DMS53 treated with DMSO at 0.1 percent for 48 hours (cell line): Measurements from ENCODE around the gene LRMDA.

ENCODE experiments used
- DNase-seq: peaks from one replicate; lab custom pipeline; 2025; ENCODE audit not compliant: unreplicated experiment; lab: John Stamatoyannopoulos, UW

LRMDA gene

DNA sequence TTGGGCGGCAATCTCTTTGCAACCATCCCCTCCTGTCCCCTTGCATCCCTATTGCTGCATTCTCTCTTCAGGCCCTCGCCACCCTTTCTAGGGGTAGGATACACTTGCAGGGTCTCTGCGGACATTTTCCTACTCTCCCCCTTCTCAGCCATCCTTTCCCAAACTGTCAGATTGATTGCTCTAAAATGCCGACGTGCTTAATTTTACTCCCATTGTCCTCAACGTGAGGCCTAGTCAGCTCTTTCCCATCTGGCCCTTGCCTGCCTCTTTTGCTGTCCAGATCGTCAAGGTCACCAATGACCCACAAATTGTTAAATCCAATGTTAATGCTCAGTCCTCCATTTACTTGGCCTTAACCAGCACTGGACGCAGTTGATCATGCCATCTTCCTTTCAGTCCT lies 12.7 kb upstream of the LRMDA start:
- DNase-seq: no peak

DNA sequence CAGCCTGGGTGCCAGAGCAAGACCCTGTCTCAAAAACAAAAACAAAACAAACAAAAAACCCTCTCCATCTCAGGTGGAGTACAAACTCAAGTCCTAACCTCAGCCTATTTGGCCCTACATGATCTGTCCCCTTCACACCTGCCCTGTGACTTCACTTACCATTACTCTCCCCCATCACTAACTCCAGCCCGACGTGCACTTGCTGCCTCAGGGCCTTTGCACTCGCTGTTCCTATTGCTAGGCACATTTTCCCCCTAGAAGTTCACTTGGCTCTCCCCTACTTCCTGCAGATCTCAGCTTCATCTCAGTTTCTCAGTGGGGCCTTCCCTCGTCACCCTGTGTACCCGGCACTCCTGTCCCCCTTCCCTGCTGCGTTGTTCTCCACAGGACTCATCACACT lies 8.5 kb upstream of the LRMDA start:
- DNase-seq: no peak

DNA sequence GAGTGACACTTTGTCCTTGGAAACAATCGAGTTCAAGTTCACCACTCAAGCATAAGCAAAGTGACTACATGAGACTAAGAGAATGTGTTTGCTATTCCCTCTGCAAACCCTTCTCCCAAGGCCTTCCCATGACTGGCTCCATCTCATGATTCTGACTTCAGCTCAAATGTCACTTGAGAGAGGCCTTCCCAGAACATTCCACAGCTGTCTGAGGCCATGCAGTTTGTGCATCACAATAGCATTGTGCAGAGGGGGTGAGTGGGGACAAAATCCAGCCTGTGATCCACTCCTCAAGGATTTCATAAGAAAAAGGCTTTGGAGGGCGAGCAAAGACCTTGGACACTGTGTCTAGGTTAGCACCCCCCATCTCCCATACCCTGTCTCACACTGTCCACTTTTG lies 6.9 kb upstream of the LRMDA start:
- no peak for DNase-seq

- DNase-seq: no peak
Measured at GRCh38 chr10:75425291-75426079, 5.9 kb upstream of the LRMDA start.

DNA sequence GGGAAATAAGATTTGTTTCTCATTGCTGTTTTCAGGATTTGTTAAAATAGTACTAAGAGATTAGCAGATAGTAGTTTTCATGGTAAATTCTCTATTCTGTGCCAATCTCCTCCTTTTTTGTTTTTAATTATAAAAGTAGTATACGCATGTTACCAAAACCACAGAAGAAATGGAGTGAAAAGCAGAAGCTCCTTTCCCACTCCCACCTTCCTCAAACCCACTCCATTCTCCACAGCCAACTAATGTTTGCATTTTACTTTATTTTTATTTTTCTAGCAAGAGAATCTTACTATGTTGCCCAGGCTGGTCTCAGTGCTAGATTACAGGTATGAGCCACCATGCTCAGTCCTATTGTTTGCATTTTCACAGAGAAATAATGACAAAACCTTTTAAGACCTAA lies 4.5 kb upstream of the LRMDA start:
- DNase-seq: no peak

- no peak for DNase-seq
Measured at GRCh38 chr10:75427951-75428350, 3.5 kb upstream of the LRMDA start.

- no peak for DNase-seq
Measured at GRCh38 chr10:75428434-75429158, 2.8 kb upstream of the LRMDA start.

DNA sequence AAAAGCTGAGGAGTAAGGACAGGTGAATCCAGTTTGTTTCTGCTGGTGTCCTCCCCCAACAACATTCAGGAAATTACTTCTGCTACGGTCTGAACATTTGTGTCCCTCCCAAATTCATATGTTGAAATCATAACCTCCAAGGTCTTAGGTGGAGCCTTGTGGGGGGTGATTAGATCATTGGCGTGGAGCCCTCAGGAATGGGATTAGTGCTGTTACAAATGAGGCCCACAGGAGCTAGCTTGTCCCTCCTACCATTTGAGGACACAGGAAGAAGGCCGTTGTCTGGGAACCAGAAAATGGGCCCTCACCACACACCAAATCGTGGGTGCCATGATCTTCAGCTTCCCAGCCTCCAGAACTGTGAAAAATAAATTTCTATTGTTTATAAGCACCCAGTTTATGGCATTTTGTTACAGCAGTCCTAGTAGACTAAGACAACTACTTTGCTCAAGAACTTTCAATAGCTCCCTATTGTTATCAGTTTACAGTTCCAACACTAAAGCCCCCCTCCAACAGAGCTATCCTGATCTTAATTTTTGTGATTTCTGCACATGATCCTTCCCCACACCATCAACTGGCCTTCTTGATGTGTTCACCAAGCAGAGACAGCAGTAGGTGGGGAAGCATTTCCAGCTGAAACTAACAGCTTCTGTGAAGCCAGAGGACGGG lies 2.1 kb upstream of the LRMDA start:
- no peak for DNase-seq

DNA sequence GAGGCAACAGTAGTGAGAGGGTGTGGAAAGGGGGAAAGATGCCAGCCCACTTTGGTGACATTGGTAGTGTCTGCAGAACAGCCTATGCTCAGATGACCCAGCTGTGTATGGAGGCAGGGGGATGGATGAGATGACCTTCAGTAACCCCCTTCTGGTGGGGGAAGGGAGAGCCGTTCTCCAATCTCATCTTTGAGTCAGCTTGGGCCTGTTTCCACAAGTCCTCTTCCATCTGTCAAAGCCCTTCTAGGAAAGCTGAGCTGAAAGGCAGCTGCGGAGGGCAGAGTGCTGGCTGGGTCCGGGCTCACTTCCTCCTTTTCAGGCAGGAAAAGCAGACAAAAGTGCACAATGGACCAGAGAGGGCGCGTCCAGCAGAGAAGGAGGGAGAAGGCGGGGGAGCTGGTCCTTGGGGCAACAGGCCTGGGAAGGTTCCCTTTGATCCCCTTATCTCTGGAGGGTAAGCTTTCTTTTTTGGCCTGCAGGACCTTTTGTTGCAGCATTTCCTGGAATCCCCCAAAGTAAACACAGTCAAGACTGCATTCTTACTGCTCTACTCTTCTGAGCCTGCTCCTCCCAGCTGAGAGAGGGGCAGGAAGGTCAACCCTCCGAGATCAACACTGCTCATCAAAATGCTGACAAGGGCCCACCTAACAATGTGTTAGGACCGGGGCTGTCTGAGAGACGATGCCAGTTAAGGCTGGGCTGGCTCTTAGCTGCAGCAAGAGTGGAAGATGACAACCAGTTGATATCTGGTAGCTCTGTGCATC lies 1.2 kb upstream of the LRMDA start:
- DNase-seq: no peak

DNA sequence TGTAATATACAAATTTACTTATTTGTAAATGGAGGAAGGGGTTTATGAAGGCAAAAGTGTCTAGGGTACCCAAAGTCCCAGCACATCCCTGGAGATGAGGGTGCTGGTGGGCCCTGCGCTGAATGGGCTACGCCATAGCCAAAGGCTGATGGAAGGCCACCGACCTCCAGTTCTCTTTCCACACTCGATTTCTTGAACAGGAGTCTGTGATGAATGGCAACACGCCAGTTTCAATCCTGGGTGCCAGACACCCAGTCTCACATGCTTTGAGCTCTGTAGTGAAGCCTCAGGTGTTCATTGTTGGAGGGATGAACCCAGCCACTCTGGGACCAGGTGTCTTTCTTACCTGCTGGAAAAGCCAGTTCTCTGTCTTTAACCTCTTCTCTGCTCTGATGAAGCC lies 752 bp downstream of the LRMDA start:
- no peak for DNase-seq

GRCh38 chr10:75432763-75433162 lies 1.3 kb downstream of the LRMDA start:
- no peak for DNase-seq

GRCh38 chr10:75433216-75433615 lies 1.8 kb downstream of the LRMDA start:
- no peak for DNase-seq

DNA sequence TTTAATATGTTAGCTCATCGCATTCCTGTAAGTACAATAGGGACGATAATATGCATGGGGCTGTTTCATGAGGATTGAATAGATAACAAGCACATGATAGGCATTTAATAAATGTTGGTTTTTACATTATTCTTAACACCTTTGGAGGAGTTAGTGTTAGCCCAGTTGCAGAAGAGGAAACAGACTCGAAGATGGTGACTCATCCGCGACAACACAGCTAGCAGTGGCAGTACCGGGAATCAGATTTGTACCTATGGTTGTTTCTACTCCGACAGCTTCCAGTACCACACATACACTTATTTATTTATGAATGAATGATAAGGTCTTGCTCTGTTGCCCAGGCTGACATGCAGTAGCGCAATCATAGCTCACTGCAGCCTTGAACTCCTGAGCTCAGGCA lies 2.9 kb downstream of the LRMDA start:
- no peak for DNase-seq

GRCh38 chr10:75435291-75435690 lies 3.9 kb downstream of the LRMDA start:
- no peak for DNase-seq

GRCh38 chr10:75436896-75437295 lies 5.5 kb downstream of the LRMDA start:
- no peak for DNase-seq

GRCh38 chr10:75437693-75438092 lies 6.3 kb downstream of the LRMDA start:
- DNase-seq: no peak

DNA sequence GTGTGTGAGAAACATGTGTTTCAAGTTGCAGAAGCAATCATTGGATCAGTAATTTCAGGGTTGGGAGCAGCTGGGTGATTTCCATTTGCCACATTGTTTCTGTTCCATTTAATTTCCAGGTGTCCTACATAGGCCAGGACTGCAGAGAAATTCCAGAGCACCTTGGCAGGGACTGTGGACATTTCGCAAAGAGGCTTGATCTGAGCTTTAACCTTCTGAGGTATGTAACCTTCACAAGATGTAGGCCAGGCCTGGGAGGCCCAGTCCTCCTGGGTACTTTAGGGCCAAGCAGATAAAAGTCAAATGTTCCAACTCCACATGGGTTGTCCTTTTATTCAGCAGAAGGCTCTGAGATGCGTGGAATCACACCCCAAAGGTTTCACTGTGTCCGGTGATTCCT lies 6.9 kb downstream of the LRMDA start:
- no peak for DNase-seq

DNA sequence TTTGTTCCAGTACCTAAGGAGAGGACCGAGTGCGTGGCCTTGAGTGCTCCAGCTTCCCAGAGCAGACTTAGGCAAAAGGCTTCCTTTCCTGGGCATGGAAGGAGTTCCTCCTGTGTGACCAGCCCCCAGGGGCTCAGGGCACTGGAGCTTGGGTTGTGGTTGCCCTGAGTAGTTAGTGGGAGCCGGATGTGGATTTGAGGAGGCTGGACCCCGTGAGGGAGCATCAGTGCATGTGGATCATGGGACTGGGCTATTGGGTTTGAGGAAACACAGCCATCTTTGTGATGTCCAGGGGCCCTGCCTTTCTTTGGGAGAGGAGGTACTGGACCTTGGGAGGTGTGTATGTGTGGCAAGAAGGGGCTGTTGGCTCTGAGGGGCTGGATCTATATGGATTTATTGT lies 8.4 kb downstream of the LRMDA start:
- DNase-seq: no peak

DNA sequence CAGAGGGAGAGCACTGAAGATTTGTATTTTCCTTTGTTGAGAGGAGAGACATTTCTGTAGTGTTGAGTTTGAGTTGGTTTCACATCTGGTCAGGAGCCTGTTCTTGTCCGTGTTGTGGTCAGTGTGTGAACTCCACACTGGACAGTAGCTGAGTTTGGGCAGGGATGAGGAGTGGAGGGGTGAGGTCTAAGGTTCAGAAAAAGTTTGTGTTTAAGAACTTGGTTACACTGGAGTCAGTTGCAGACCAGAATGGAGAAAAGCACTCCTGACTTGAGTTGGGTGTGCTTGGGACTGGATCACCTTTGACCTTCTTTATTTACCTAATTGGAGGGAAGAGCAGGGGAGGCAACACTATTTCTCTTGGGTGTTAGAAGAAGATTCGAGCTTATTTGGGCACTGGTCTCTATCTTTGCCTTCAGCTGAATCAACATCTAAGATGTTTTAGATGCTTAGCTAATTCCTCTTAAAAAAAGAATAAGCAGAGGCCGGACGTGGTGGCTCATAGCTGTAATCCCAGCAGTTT lies 8.9 kb downstream of the LRMDA start:
- DNase-seq: no peak

DNA sequence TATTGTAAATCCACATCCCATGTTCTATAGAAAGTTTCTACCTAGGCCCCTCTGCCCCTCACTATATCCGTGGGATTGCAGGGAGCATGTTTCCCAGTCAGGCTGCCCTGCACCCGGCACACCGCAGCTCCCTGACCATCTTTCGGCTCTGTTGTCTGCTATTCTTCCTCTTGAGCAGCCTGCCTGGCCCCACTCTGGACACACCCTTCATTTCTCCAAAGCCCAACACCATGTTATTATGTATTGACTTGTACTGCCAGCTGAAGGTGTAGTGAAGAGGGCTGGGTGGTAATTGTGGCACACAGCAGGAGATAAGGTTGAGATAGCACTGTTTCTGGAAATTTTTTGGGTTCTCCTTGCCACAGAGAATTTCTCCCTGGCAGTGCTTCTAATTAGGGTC lies 9.8 kb downstream of the LRMDA start:
- DNase-seq: no peak

GRCh38 chr10:75441682-75442081 lies 10.3 kb downstream of the LRMDA start:
- no peak for DNase-seq
